Fibroblast of mammary gland (primary cell): Measurements from ENCODE around the gene RELL1.

ENCODE experiments used
- DNase-seq: peaks from one replicate; pipeline ENCODE4 v3.0.0-alpha.2; 2010; ENCODE audit warnings: low read depth
- H3K4me3 ChIP-seq: 2 replicates; pipeline ENCODE4 v1.5.1; 2011; ENCODE audit warnings: low read depth, mild to moderate bottlenecking, low read length, moderate library complexity; ENCODE audit not compliant: control insufficient read depth
- CTCF ChIP-seq: conservative IDR thresholded peaks from 2 replicates; pipeline ENCODE4 v1.5.1; 2011; ENCODE audit warnings: low read depth, low read length, inconsistent platforms; ENCODE audit not compliant: control insufficient read depth, insufficient read depth

The RELL1 gene

GRCh38 chr4:37728064-37728463 lies 41.9 kb upstream of the RELL1 start:
- DNase-seq, result no peak

GRCh38 chr4:37727635-37728034 lies 41.5 kb upstream of the RELL1 start:
- DNase-seq, result no peak
- no peak for TF ChIP-seq CTCF
- H3K4me3 ChIP-seq, result no peak overlapping the region

More at GRCh38 chr4:37728064-37728463, 41.9 kb upstream of the RELL1 start:
- no peak for TF ChIP-seq CTCF
- H3K4me3 ChIP-seq, result no peak overlapping the region

- H3K4me3 ChIP-seq, result no peak overlapping the region
- peak; percentile 86 for DNase-seq
- TF ChIP-seq CTCF, result no peak
These were observed 40.5 kb upstream of the RELL1 start for GRCh38 chr4:37726666-37727065.

- no peak for TF ChIP-seq CTCF
These were observed 39.5 kb upstream of the RELL1 start for GRCh38 chr4:37725718-37726117.

GRCh38 chr4:37723067-37723466 lies 36.9 kb upstream of the RELL1 start:
- no peak for DNase-seq
- H3K4me3 ChIP-seq, result no peak overlapping the region
- TF ChIP-seq CTCF, result no peak

More at GRCh38 chr4:37725718-37726117, 39.5 kb upstream of the RELL1 start:
- no peak overlapping the region for H3K4me3 ChIP-seq
- DNase-seq, result no peak

- no peak for DNase-seq
- no peak overlapping the region for H3K4me3 ChIP-seq
- TF ChIP-seq CTCF, result no peak
These were observed 35.9 kb upstream of the RELL1 start for GRCh38 chr4:37721995-37722638.

GRCh38 chr4:37719021-37719420 lies 32.8 kb upstream of the RELL1 start:
- no peak for DNase-seq
- TF ChIP-seq CTCF, result no peak
- no peak overlapping the region for H3K4me3 ChIP-seq
